Measurements from ENCODE around the gene DENND2D.

- TF ChIP-seq CTCF (conservative IDR thresholded peaks at IDR 0.05; ENCODE audit: low read depth in 2 of 2) (no peak), NANOG (IDR thresholded peaks at IDR 0.05; ENCODE audit: borderline replicate concordance) (no peak), EZH2phosphoT487 (IDR thresholded peaks at IDR 0.05; ENCODE audit: unreplicated experiment) (no peak), EZH2 (IDR thresholded peaks at IDR 0.05; ENCODE audit: low read depth, unreplicated experiment) (no peak), POLR2AphosphoS5 (IDR thresholded peaks at IDR 0.05; ENCODE audit: low read depth) (no peak), CREB1 (CRISPR knock-in tag; IDR thresholded peaks at IDR 0.05; ENCODE audit: low read depth) (no peak), JUNB (IDR thresholded peaks at IDR 0.05; ENCODE audit: unreplicated experiment) (no peak), ETS1 (IDR thresholded peaks at IDR 0.05) (no peak), STAT1 (IDR thresholded peaks at IDR 0.05; ENCODE audit: unreplicated experiment) (no peak)
- TF ChIP-seq, protein P1, sequence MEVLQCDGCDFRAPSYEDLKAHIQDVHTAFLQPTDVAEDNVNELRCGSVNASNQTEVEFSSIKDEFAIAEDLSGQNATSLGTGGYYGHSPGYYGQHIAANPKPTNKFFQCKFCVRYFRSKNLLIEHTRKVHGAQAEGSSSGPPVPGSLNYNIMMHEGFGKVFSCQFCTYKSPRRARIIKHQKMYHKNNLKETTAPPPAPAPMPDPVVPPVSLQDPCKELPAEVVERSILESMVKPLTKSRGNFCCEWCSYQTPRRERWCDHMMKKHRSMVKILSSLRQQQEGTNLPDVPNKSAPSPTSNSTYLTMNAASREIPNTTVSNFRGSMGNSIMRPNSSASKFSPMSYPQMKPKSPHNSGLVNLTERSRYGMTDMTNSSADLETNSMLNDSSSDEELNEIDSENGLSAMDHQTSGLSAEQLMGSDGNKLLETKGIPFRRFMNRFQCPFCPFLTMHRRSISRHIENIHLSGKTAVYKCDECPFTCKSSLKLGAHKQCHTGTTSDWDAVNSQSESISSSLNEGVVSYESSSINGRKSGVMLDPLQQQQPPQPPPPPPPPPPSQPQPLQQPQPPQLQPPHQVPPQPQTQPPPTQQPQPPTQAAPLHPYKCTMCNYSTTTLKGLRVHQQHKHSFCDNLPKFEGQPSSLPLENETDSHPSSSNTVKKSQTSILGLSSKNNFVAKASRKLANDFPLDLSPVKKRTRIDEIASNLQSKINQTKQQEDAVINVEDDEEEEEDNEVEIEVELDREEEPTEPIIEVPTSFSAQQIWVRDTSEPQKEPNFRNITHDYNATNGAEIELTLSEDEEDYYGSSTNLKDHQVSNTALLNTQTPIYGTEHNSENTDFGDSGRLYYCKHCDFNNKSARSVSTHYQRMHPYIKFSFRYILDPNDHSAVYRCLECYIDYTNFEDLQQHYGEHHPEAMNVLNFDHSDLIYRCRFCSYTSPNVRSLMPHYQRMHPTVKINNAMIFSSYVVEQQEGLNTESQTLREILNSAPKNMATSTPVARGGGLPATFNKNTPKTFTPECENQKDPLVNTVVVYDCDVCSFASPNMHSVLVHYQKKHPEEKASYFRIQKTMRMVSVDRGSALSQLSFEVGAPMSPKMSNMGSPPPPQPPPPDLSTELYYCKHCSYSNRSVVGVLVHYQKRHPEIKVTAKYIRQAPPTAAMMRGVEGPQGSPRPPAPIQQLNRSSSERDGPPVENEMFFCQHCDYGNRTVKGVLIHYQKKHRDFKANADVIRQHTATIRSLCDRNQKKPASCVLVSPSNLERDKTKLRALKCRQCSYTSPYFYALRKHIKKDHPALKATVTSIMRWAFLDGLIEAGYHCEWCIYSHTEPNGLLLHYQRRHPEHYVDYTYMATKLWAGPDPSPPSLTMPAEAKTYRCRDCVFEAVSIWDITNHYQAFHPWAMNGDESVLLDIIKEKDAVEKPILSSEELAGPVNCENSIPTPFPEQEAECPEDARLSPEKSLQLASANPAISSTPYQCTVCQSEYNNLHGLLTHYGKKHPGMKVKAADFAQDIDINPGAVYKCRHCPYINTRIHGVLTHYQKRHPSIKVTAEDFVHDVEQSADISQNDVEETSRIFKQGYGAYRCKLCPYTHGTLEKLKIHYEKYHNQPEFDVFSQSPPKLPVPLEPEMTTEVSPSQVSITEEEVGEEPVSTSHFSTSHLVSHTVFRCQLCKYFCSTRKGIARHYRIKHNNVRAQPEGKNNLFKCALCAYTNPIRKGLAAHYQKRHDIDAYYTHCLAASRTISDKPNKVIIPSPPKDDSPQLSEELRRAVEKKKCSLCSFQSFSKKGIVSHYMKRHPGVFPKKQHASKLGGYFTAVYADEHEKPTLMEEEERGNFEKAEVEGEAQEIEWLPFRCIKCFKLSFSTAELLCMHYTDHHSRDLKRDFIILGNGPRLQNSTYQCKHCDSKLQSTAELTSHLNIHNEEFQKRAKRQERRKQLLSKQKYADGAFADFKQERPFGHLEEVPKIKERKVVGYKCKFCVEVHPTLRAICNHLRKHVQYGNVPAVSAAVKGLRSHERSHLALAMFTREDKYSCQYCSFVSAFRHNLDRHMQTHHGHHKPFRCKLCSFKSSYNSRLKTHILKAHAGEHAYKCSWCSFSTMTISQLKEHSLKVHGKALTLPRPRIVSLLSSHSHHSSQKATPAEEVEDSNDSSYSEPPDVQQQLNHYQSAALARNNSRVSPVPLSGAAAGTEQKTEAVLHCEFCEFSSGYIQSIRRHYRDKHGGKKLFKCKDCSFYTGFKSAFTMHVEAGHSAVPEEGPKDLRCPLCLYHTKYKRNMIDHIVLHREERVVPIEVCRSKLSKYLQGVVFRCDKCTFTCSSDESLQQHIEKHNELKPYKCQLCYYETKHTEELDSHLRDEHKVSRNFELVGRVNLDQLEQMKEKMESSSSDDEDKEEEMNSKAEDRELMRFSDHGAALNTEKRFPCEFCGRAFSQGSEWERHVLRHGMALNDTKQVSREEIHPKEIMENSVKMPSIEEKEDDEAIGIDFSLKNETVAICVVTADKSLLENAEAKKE (CRISPR knock-in tag; IDR thresholded peaks at IDR 0.05) = no peak
- TF ChIP-seq, protein P2, sequence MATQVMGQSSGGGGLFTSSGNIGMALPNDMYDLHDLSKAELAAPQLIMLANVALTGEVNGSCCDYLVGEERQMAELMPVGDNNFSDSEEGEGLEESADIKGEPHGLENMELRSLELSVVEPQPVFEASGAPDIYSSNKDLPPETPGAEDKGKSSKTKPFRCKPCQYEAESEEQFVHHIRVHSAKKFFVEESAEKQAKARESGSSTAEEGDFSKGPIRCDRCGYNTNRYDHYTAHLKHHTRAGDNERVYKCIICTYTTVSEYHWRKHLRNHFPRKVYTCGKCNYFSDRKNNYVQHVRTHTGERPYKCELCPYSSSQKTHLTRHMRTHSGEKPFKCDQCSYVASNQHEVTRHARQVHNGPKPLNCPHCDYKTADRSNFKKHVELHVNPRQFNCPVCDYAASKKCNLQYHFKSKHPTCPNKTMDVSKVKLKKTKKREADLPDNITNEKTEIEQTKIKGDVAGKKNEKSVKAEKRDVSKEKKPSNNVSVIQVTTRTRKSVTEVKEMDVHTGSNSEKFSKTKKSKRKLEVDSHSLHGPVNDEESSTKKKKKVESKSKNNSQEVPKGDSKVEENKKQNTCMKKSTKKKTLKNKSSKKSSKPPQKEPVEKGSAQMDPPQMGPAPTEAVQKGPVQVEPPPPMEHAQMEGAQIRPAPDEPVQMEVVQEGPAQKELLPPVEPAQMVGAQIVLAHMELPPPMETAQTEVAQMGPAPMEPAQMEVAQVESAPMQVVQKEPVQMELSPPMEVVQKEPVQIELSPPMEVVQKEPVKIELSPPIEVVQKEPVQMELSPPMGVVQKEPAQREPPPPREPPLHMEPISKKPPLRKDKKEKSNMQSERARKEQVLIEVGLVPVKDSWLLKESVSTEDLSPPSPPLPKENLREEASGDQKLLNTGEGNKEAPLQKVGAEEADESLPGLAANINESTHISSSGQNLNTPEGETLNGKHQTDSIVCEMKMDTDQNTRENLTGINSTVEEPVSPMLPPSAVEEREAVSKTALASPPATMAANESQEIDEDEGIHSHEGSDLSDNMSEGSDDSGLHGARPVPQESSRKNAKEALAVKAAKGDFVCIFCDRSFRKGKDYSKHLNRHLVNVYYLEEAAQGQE (IDR thresholded peaks at IDR 0.05; ENCODE audit: unreplicated experiment) = no peak
Observed at GRCh38 chr1:111211921-111212320, 11.5 kb upstream of the DENND2D start.
